ENCODE results near the gene GNG4.
"Not testable (repeated sequence)": the region's sequence is repeated elsewhere in the genome, so short reads cannot be mapped to it uniquely, and the experiment has no call there.

The GNG4 gene

DNA sequence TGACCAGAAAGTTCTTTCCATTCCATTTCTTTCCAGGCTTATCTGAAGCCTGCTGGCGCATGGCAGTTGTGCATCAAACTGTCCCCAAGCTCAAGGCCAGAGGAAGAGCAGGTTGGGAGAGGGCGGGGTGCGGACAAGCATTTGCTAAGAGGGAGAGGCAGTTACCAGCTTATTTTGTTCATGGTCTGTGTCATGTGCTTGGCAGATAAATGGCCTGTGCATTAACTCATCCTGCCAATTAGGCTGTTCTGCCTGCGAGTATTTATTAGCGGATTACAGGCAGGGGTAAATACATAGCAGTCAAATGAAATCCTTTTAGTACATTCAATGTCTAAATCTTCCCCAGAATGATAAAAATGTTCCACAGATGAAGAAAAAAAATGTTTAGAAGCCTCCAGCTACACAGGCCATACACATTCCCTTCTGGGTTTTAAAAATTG lies 96.5 kb downstream of the GNG4 start:
- Histone ChIP-seq H3F3A (ENCODE audit: insufficient read depth, low read length) (no peaks in the 10 kb centered on the region), H3K9me2 (replicated peaks; ENCODE audit: insufficient read depth, low read length) (no peaks in the 10 kb centered on the region), H3K9me3 (replicated peaks; ENCODE audit: insufficient read depth, low read length) (no peaks in the 10 kb centered on the region), H3K4me3 (ENCODE audit: low read length) (no peak overlapping the region), H3K27me3 (replicated peaks; ENCODE audit: insufficient read depth, low read length) (no peaks in the 10 kb centered on the region), H3K36me3 (replicated peaks; ENCODE audit: insufficient read depth, low read length) (no peaks in the 10 kb centered on the region), H3K4me2 (ENCODE audit: low read depth, low read length) (no peak overlapping the region), H3K79me2 (ENCODE audit: low read length) (no peaks in the 10 kb centered on the region), H3K4me1 (ENCODE audit: low read length) (no peaks in the 10 kb centered on the region), H4K20me1 (ENCODE audit: insufficient read depth, low read length) (no peaks in the 10 kb centered on the region), H3K9ac (ENCODE audit: low read length) (no peak overlapping the region), H2AFZ (ENCODE audit: low read length) (no peak overlapping the region), H3K27ac (ENCODE audit: low read length) (no peak overlapping the region)
- no peak for DNase-seq
- TF ChIP-seq, protein P1, sequence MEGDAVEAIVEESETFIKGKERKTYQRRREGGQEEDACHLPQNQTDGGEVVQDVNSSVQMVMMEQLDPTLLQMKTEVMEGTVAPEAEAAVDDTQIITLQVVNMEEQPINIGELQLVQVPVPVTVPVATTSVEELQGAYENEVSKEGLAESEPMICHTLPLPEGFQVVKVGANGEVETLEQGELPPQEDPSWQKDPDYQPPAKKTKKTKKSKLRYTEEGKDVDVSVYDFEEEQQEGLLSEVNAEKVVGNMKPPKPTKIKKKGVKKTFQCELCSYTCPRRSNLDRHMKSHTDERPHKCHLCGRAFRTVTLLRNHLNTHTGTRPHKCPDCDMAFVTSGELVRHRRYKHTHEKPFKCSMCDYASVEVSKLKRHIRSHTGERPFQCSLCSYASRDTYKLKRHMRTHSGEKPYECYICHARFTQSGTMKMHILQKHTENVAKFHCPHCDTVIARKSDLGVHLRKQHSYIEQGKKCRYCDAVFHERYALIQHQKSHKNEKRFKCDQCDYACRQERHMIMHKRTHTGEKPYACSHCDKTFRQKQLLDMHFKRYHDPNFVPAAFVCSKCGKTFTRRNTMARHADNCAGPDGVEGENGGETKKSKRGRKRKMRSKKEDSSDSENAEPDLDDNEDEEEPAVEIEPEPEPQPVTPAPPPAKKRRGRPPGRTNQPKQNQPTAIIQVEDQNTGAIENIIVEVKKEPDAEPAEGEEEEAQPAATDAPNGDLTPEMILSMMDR (IDR thresholded peaks at IDR 0.05; ENCODE audit: low read length), result no peak

- H3K36me3 ChIP-seq (replicated peaks; ENCODE audit: insufficient read depth, low read length), result no peaks in the 10 kb centered on the region
- H3K79me2 ChIP-seq (ENCODE audit: low read length), result no peaks in the 10 kb centered on the region
- no peak overlapping the region for H3K4me2 ChIP-seq (ENCODE audit: low read depth, low read length)
- H3K9me2 ChIP-seq (replicated peaks; ENCODE audit: insufficient read depth, low read length), result no peaks in the 10 kb centered on the region
- H3K4me1 ChIP-seq (ENCODE audit: low read length), result no peaks in the 10 kb centered on the region
- H3K4me3 ChIP-seq (ENCODE audit: low read length), result no peak overlapping the region
- no peak overlapping the region for H2AFZ ChIP-seq (ENCODE audit: low read length)
- H3K27ac ChIP-seq (ENCODE audit: low read length), result no peak overlapping the region
- no peaks in the 10 kb centered on the region for H3F3A ChIP-seq (ENCODE audit: insufficient read depth, low read length)
- TF ChIP-seq EZH2phosphoT487 (IDR thresholded peaks at IDR 0.05; ENCODE audit: low read length), result no peak
- TF ChIP-seq, protein P1 (IDR thresholded peaks at IDR 0.05; ENCODE audit: low read length), result no peak
- no peak for TF ChIP-seq EZH2 (optimal IDR thresholded peaks at IDR 0.05; ENCODE audit: low read depth, low read length)
- H3K9me3 ChIP-seq (replicated peaks; ENCODE audit: insufficient read depth, low read length), result no peaks in the 10 kb centered on the region
- no peaks in the 10 kb centered on the region for H4K20me1 ChIP-seq (ENCODE audit: insufficient read depth, low read length)
- no peak overlapping the region for H3K9ac ChIP-seq (ENCODE audit: low read length)
- DNase-seq, result no peak
- H3K27me3 ChIP-seq (replicated peaks; ENCODE audit: insufficient read depth, low read length), result no peaks in the 10 kb centered on the region
Observed at GRCh38 chr1:235552146-235552716, 97.4 kb downstream of the GNG4 start.

GRCh38 chr1:235549351-235550139 lies 100.0 kb downstream of the GNG4 start:
- no peaks in the 10 kb centered on the region for H3K9me3 ChIP-seq (replicated peaks; ENCODE audit: insufficient read depth, low read length)
- H3K27ac ChIP-seq (ENCODE audit: low read length), result no peak overlapping the region
- H3K27me3 ChIP-seq (replicated peaks; ENCODE audit: insufficient read depth, low read length), result no peaks in the 10 kb centered on the region
- no peaks in the 10 kb centered on the region for H3K4me1 ChIP-seq (ENCODE audit: low read length)
- no peaks in the 10 kb centered on the region for H3K79me2 ChIP-seq (ENCODE audit: low read length)
- no peak overlapping the region for H3K4me2 ChIP-seq (ENCODE audit: low read depth, low read length)
- H3F3A ChIP-seq (ENCODE audit: insufficient read depth, low read length), result no peaks in the 10 kb centered on the region
- H3K9me2 ChIP-seq (replicated peaks; ENCODE audit: insufficient read depth, low read length), result no peaks in the 10 kb centered on the region
- no peak overlapping the region for H3K9ac ChIP-seq (ENCODE audit: low read length)
- DNase-seq, result no peak
- no peaks in the 10 kb centered on the region for H3K36me3 ChIP-seq (replicated peaks; ENCODE audit: insufficient read depth, low read length)
- no peak overlapping the region for H2AFZ ChIP-seq (ENCODE audit: low read length)
- no peak overlapping the region for H3K4me3 ChIP-seq (ENCODE audit: low read length)
- no peaks in the 10 kb centered on the region for H4K20me1 ChIP-seq (ENCODE audit: insufficient read depth, low read length)
- TF ChIP-seq, protein P1 (IDR thresholded peaks at IDR 0.05; ENCODE audit: low read length), result no peak

- not testable (repeated sequence) for H3F3A ChIP-seq (ENCODE audit: insufficient read depth, low read length); H2AFZ ChIP-seq (ENCODE audit: low read length); H3K36me3 ChIP-seq (replicated peaks; ENCODE audit: insufficient read depth, low read length); H3K9me3 ChIP-seq (replicated peaks; ENCODE audit: insufficient read depth, low read length); H3K4me3 ChIP-seq (ENCODE audit: low read length); H3K79me2 ChIP-seq (ENCODE audit: low read length); H3K4me2 ChIP-seq (ENCODE audit: low read depth, low read length); H3K27ac ChIP-seq (ENCODE audit: low read length); DNase-seq; H3K4me1 ChIP-seq (ENCODE audit: low read length); H3K27me3 ChIP-seq (replicated peaks; ENCODE audit: insufficient read depth, low read length); H3K9ac ChIP-seq (ENCODE audit: low read length); H3K9me2 ChIP-seq (replicated peaks; ENCODE audit: insufficient read depth, low read length); H4K20me1 ChIP-seq (ENCODE audit: insufficient read depth, low read length)
Observed at GRCh38 chr1:235546369-235547155, 103.0 kb downstream of the GNG4 start.
